HG02970 (cell line): ENCODE results near the gene INSC.

Experiments used
- ATAC-seq: cut with Tn5 transposase; IDR thresholded peaks from one replicate; pipeline ENCODE4 v1.9.1; 2021; ENCODE audit warnings: mild to moderate bottlenecking, moderate library complexity, moderate number of reproducible peaks; ENCODE audit not compliant: unreplicated experiment, low FRiP score

Gene INSC

DNA sequence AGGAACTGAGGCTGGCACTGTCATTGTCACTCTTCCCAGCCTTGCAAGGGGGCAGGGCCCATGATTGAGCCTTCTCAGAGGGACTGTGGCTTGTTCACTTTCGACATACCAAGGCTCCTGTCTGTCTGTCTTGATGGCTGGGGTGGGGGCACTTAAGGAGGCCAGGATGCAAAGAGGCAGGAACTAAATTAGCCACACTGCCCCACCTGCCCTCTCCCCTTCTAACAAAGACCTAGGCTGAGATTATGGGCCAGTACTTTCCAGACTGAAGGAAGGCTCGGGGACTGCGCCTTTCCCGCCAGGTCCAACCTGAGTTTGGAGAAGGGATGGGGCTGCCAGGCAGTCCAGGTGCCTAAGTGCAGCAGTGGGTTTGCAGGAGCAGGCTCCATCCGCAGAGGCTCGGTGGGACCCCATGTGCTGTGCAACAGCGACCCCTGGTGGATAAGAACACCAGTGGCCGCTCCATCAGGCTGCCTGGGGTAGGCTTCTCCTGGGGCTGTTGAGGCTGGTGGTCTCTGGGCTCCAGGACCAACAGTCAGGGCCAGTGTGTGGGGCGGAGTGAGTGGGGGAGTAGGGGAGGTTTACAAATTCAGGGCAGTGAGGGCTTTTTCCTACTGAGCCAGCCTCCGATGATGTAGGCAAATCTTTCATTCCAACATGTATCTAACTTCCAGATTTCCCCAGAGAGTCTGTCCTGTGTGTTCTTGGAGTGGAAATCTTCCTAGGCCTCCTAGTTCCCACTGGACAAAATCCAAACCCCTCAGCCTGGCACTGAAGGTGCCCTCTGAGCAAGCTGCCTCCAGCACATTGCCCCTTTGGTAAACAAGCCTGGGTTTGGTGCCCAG lies 93.9 kb downstream of the INSC start:
- ATAC-seq: peak; percentile 68

GRCh38 chr11:15212876-15213275 lies 98.2 kb downstream of the INSC start:
- ATAC-seq: no peak

- no peak for ATAC-seq
Measured at GRCh38 chr11:15213471-15214231, 98.9 kb downstream of the INSC start.

DNA sequence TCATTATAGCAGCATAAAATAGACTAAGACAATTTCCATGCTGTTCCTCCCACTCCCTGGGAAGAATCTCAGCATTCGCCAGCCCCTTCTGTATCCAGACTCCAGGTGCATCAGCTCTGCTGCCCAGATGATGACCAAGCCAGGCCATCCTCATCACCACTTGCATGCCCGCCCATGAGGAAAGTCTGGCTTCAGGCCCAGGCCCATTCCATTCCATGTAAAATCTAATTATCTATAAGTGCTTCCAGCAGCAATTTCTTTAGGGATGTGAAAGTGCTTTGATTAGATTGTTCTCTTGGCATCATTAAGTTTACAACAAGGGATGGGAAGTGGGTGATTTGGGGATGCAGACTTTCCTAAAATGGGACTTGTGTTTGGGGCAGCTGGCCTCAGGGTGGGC lies 100.3 kb downstream of the INSC start:
- no peak for ATAC-seq

- no peak for ATAC-seq
Measured at GRCh38 chr11:15216678-15217077, 102.0 kb downstream of the INSC start.

DNA sequence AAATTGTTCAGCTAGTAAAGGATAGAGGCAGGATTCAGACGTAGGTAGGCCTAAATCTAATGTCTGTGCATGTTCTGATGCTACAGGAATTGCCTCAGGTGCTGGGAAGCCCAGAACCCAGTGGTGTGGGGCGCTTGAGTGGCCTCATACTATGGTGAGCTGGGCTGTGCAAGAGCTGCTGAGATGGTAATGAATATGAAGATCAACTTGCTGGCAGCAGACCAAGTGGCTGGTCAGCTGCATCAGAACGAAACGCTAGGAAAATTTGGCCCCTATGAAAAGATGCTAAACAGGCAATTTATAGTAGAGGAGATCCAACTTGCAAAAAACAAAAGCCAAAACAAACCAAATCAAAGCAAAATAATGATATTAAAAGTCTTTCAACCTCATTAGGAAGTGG lies 102.7 kb downstream of the INSC start:
- ATAC-seq: no peak

DNA sequence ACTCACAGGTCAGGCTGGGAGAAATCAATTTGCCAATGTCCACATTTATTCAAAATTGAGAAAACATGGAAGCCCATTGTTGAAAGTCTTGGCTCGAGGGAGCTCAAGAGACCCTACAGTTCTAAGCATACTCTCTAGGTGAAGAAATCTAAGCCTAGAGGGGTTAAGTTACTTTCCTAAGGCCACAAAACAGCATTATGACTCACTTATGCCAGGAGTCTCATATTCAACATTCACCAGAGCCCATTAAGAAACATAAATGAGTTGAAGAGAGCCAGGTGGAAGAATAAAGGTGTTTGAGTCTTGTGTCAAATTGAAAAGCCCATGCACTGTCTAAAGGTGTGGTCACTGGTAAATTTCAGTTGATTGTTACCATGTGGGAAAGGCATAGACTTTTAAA lies 108.1 kb downstream of the INSC start:
- no peak for ATAC-seq

GRCh38 chr11:15223318-15223717 lies 108.6 kb downstream of the INSC start:
- ATAC-seq: no peak

DNA sequence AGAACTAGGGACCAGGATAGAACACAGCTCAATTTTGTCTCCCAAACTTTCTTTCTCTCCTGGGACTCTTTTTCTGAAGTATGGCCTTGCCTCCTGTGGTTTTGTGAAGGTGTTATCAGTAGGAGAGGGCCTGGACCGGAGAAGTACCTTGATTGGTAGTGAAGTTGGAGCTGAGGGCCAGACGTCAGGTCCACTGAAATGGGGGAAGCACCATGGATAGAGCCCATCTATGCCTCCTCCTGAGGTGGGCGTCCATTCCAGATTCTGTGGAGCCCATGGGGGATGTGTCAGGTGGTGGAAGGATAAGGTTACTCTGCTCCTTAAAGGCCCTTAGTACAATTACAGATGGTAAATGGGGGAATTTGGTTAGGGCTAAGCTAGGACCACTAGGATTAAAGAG lies 109.7 kb downstream of the INSC start:
- ATAC-seq: no peak

- no peak for ATAC-seq
Measured at GRCh38 chr11:15227011-15227410, 112.3 kb downstream of the INSC start.

GRCh38 chr11:15228331-15228849 lies 113.7 kb downstream of the INSC start:
- no peak for ATAC-seq

DNA sequence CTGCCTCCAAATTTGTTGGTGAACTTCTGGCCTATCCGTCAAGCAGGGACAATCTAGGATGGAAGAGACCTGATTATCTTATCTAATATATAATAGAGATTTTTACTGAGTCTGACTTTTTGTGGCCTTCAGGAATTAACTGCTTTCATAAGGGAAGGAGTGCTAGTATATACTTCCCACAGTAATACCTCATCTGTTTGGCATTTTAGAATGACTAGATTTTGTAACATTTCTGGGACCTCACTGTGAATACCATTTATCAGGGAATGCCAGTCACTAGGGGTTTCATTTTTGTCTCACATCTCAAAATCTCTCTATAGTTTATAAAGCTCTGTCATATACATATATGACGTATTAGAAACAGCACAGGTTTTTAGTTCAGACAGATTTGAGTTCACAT lies 114.3 kb downstream of the INSC start:
- ATAC-seq: no peak

DNA sequence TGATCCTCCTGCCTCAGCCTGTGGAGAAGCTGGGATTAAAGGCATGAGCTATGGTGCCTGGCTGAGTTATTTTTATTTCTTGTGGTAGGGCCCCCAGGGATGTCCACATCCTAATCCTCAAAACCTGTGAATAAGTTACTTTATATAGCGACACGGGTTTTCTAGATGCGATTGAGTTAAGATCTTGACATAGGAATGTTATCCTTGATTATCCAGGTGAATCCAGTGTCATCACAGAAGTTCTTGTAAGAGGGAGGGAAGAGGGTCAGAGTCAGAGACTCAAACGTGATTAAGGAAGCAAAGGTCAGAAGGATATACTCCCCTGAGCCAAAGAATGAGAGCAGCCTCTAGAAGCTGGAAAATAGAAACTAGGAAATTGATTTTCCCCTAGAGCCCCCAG lies 117.8 kb downstream of the INSC start:
- ATAC-seq: no peak

- no peak for ATAC-seq
Measured at GRCh38 chr11:15233371-15234165, 118.8 kb downstream of the INSC start.

DNA sequence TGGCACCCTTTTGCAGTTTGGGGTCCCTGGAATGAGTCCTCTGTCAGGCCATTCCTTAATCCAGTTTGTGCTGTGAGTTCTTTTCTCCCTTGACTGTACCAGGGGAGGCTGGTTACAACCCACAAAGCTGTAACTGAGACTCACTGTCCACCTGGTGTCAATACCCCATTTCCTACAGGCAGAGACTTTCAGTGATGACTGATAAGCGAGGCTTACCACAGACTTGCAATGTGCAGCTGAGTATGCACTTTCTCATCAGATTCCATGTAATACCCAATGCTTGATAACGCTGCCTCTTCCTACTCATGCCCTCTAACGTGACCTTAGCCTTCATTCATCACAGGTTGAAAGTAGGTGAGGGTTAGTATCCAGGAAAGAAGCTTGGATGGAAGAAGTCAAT lies 120.1 kb downstream of the INSC start:
- no peak for ATAC-seq

- ATAC-seq: no peak
Measured at GRCh38 chr11:15236559-15236958, 121.8 kb downstream of the INSC start.

- no peak for ATAC-seq
Measured at GRCh38 chr11:15238856-15239255, 124.1 kb downstream of the INSC start.

DNA sequence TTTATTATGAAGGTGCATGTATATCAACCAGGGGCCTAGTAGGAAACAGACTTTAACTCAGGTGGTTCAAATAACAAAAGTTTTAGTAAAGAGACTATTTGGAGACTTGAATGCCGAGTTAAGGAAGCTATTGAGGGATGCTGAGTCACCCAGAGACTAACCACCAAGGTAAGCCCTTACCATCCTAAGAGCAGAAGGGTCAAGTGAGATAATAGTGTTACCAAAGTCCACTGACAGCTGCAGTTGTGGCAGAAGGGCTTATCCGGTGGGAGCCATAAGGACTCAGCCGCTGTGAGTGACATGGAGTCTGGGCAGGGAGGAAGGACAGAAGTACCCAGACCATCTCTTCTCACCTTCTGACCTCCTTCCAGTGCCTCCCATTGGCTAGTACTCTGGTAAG lies 134.0 kb downstream of the INSC start:
- ATAC-seq: no peak

DNA sequence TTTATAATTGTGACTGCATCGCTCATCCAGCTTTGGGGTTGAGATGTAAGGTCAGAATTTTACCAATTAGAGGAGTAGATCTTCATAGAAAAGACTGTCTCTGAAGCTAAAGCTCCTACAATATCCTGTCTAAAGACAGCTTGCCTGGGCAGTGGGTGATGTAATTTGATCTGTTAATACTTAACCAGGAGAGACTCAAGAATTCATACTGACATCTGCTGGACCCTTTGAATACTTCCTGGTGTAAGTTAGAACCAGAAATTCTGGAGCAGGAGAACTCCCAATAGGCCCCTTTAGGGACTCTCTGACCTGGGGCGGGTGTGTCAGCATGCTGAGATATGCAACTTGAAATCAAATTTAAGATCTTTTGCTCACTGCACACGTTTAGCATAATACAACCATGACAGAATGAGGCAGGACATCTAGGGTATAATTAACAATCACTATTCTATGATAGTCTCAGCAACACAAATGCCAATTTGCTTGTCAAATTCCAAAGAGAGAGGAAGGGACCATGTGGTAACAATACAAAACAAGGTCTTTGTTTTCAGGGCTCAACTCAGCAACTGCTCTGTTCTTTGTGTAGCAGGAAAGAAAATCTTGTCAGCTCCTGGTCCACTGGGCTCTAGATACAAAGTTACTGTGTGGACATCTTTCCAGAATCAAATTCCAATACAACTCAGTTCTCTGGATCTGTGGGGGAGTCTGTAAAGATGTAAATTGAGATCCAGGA lies 143.9 kb downstream of the INSC start:
- ATAC-seq: peak; percentile 63

- no peak for ATAC-seq
Measured at GRCh38 chr11:15266999-15267398, 152.3 kb downstream of the INSC start.
